ENCODE measurements around the gene NCAN.
"Not testable (repeated sequence)": the region's sequence is repeated elsewhere in the genome, so short reads cannot be mapped to it uniquely, and the experiment has no call there.

Gene NCAN

DNA sequence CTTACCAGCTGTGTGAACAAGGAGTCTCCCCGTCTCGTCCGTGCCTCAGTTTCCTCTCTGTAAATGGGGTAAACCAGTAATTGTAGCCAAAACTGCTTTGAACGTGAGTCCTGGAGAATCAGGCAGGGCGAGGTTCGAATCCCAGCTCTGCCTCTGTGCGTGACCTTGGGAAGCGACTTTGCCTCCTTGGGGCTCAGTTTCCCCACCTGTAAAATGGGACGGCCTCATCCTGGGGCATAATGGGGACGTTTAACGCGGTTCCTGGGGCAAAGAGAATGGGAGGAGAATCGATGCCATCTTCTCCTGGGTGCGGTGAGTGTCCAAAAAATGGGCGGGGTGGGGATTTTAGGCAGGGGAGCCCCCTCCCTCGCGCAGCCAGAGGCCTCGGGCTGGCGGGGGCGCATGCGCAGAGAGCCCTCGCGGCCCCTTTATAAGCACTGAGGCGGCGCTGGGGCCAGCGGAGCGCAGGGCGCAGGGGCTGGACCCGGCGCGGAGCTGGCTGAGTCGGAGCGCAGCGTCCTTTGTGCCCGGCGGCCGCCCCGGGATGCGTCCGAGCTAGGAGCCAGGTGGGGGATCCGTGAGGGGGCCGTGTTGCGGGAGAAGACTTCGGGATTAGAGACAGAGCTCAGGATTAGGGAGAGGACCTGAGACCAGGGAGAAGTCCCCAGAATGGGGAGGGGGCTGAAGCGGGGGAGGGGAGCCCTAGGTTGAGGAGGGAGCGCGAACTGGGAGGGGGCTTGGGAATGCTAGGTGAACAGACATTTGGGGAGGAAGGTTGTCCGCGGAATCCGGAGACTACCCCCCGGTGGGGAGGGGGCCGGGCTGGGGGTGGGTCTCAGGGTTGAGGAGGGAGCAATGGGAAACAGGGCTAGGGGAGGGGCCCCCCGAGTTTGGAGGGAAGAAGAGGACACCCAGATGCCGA is at the start of gene NCAN:
TSS of gene NCAN (plus strand) at position 460 of the 922 bp plus-strand sequence. CDS start 4,996 bp downstream, outside the sequence.
- no peak for DNase-seq
- no peak for ATAC-seq (replicated peaks)
- Mint-ChIP-seq H3K4me3 (no peak within 1 kb of the TSS), H3K27me3 (peaks cover 64 to 65% of the 10 kb centered on the region in 2 donors), H3K4me1 (peaks cover 24 to 27% of the 10 kb centered on the region in 2 donors), H3K9me3 (peaks cover 7 to 8% of the 10 kb centered on the region in 2 donors), H3K27ac (no peak within 1 kb of the TSS), H3K36me3 (peaks cover 0 to 4% of the 10 kb centered on the region in 2 donors)

DNA sequence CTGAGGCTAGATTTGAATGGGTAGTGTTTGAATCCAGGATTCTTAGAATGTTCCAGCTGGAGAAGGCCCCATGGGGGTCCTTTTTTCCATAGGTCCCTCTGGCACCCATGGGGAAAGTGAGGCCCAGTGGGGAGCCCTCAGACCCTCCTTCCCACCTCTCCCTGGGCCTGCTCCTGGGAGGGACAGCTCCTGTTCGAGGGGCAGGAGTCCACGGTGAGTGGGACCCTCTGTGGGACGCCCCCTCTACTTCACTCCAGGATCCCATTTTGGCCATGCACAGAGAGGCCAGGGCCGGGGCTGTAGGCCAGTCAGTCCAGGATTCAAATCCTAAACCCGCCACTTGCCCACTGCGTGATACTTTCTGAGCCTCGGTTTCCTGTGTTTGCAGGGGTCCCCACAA is 49.3 kb upstream of the NCAN start:
- Mint-ChIP-seq H3K27ac (no peak overlapping the region), H3K4me3 (no peak overlapping the region), H3K27me3 (no peaks in the 10 kb centered on the region), H3K9me3 (no peaks in the 10 kb centered on the region), H3K4me1 (peaks cover 13 to 33% of the 10 kb centered on the region in 2 donors), H3K36me3 (peaks cover 9 to 11% of the 10 kb centered on the region in 2 donors)
- ATAC-seq (replicated peaks) (no peak), DNase-seq (no peak)

DNA sequence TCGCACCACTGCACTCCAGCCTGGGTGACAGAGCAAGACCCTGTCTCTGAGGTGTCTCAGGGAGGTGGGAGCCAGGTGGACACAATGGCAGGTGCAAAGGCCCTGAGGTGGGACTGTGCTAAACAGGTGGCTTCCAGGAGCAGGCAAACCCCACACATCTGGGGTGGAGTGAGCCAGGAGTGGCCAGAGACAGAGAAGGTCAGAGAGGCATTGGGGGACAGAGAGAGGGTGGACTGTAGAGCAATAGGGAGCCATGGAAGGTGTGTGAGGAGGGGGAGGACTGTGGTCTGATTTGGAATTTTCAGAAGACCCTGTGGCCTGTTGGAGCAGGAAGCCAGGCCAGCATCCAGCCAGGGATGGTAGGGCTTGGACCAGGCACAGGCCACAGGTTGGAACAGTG is 46.4 kb upstream of the NCAN start:
- no peak overlapping the region for H3K27ac Mint-ChIP-seq
- peaks cover 0 to 8% of the 10 kb centered on the region in 2 donors for H3K27me3 Mint-ChIP-seq
- H3K36me3 Mint-ChIP-seq, result peaks cover 10 to 11% of the 10 kb centered on the region in 2 donors
- DNase-seq, result no peak
- H3K4me3 Mint-ChIP-seq, result no peak overlapping the region
- no peak for ATAC-seq (replicated peaks)
- H3K9me3 Mint-ChIP-seq, result no peaks in the 10 kb centered on the region
- peaks cover 16 to 27% of the 10 kb centered on the region in 2 donors for H3K4me1 Mint-ChIP-seq

DNA sequence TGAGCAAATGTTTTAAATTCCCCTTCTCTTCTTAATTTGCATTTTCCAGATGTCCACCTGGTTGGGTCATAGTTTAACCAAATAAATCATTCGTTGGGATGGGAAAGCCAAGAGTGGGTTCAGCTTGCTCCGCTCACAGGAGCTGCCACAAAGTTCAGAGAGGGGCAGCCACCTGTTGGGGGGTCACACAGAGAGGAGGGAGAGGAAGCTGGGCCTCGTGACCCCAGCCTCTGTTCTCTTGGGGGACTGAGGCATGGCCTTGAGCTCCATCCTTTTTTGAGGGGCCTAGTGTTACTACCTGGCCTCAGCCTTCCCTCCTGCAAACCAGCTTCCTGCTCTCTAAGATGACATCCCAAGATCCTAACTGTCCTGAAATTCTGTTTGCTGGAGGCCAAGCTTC is 44.1 kb upstream of the NCAN start:
- DNase-seq (no peak), ATAC-seq (replicated peaks) (no peak)
- H3K27me3 Mint-ChIP-seq, result peaks cover 0 to 8% of the 10 kb centered on the region in 2 donors
- peak overlapping the region in 1 of 2 donors; percentile 35 for H3K4me3 Mint-ChIP-seq
- peaks cover 22% of the 10 kb centered on the region in 2 donors for H3K4me1 Mint-ChIP-seq
- H3K9me3 Mint-ChIP-seq, result no peaks in the 10 kb centered on the region
- peaks cover 20 to 21% of the 10 kb centered on the region in 2 donors for H3K36me3 Mint-ChIP-seq
- H3K27ac Mint-ChIP-seq, result no peak overlapping the region

DNA sequence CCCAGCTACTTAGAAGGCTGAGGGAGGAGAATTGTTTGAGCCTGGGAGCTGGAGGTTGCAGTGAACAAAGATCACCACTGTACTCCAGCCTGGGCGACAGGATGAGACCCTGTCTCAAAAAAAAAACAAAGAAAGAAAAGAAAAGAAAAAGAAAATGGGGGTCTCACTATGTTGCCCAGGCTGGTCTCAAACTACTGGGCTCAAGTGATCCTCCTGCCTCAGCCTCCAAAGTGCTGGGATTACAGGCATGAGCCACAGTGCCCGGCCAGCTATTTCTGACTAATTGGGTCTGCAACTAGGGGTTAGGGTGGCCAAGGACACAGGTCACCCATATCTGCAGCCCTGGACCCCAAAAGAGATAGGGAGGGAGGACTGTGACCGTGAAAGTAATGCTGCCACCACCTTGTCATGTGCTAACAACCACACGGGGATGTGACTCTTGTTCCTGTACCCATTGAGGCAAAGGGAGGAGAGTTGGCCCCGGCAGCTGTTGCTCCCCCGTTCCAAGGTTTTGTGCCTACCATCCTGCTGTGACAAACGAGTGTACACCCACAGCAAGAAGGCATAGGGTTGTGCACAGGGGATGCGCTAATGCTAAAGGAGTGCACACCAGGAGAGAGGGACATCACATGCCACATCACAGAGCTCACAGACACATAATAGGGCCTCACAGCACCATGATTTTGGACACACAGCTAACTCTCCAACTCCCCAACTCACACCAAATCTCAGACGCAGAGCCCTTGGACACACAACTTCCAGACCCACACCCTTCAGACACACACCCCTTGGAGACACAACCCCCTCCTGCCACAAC is 42.3 kb upstream of the NCAN start:
- ATAC-seq (replicated peaks) (peak; percentile 19 to 27), DNase-seq (no peak)
- H3K9me3 Mint-ChIP-seq, result no peaks in the 10 kb centered on the region
- H3K36me3 Mint-ChIP-seq, result peaks cover 21 to 25% of the 10 kb centered on the region in 2 donors
- peak overlapping the region; percentile 67 for H3K27ac Mint-ChIP-seq
- peaks cover 22 to 24% of the 10 kb centered on the region in 2 donors for H3K4me1 Mint-ChIP-seq
- peak overlapping the region; percentile 80 for H3K4me3 Mint-ChIP-seq
- peaks cover 0 to 8% of the 10 kb centered on the region in 2 donors for H3K27me3 Mint-ChIP-seq

DNA sequence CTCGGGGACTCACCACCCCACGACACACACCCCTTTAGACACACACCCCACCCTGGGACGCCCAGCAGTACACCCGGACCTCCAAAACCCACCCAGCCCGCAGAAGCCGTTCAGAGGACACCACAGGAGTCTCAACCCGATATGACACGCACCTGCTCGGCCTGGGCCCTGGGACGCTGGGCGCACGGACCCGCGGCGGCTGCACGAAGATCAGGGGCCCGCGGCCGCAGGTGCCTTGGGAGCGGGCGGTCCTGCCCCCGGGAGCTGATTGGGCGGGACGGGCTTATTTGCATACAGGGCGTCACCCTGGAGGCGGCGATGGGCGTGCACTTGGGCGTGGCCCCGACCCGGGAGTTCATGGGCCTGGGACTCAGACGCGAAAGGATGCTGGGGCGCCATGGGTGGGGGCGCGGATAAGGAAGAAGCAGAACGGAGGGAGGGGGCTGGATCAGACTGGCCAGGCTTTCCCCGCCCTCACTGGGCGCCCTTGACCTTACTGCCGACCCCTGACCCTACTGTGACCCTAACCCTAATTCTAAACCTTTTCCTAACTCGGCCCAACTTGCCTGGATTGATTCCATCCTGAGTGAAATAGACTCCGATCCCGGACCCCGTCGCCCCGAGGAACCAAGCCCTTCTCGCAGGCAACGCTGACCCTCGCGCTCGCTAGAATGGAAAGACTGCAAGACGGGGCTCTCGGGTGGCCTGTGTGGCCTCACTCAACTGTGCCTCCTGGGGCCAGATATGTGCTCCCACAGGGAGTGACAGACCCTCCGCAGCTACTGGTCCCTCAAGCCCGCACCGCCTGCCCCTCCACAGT is 41.5 kb upstream of the NCAN start, which contains the start of gene MEF2B:
TSS of gene MEF2B (minus strand) at position 211 of the 820 bp plus-strand sequence. CDS start 19,528 bp downstream, outside the sequence.
- Mint-ChIP-seq H3K9me3 (no peaks in the 10 kb centered on the region), H3K36me3 (peaks cover 19 to 21% of the 10 kb centered on the region in 2 donors), H3K4me3 (peak within 1 kb of the TSS; percentile 80), H3K4me1 (peaks cover 26 to 29% of the 10 kb centered on the region in 2 donors), H3K27me3 (peaks cover 0 to 8% of the 10 kb centered on the region in 2 donors), H3K27ac (peak within 1 kb of the TSS; percentile 67)
- DNase-seq (peak; percentile 79), ATAC-seq (replicated peaks) (peak; percentile 94)

DNA sequence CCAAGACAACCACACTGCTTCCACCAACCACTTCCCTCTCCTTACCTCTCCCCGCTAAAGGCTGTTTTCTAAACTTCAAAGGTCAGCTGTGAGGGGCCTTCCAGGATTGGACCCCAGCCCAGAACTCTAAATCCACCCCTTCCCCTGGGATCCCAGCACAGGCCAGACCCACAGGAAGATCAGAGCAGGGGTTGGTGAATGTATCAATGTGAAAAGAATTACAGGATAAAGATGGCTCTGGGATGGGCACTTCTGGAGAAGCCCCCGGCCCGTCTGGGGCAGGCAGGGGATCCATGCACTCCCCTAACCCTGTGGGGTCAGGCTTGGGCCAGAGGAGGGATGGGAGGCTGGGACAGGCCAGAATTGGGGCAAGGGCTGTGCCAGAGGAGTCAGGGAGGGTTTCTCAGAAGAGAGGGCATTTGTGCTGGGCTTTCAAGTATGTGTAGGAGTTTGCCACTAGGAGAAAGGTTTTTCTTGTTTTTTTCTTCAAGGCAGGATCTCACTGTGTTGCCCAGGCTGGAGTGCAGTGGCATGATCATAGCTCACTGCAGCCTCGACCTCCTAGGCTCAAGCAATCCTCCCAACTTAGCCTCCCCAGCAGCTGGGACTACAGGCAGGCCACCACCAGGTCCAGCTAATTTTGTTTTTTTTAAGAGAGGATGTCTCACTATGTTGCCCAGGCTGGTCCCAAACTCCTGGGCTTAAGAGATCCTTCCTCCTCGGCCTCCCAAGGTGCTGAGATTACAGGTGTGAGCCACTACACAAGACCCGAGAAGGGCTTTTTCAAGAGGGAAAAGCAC is 40.7 kb upstream of the NCAN start:
- Mint-ChIP-seq H3K4me1 (peaks cover 26 to 29% of the 10 kb centered on the region in 2 donors), H3K36me3 (peaks cover 20 to 23% of the 10 kb centered on the region in 2 donors), H3K27me3 (peaks cover 0 to 8% of the 10 kb centered on the region in 2 donors), H3K27ac (peak overlapping the region; percentile 27), H3K9me3 (no peaks in the 10 kb centered on the region), H3K4me3 (peak overlapping the region; percentile 80)
- no peak for ATAC-seq (replicated peaks)
- no peak for DNase-seq

DNA sequence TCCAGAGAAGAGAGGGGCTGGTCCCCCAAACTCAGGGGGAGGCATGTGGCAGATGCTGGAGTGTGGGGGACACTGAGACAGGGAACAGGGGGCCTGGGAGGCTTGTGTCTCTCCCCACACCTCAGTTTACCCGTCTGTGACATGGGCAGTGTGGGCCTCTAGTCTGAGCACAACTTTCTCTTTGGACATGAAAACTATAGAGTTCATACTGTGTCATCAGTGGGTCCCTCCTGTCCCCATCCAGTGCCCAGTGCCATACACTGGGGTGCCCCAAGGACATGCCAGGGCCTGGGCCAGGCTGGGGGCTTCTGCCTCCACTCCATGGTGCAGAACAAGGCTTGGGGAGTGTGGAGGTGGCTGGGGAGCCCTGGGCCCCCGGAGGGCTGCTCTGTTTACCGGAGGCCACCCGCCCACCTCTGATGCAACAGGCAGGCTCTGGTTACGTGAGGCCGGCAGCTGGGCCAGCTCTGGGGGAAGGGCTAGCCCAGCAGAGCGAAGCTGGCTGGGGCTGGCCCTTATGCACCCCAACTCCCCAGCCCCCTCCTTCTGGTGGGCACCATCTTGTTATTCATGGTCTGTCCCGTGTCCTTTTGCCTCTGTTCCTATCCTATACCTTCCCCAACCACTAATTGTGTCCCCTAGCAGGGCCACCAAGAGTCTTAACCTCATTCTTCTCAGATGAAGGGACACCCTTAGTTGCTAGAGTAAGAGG is 39.8 kb upstream of the NCAN start:
- Mint-ChIP-seq H3K36me3 (peaks cover 27 to 29% of the 10 kb centered on the region in 2 donors), H3K27me3 (peaks cover 0 to 8% of the 10 kb centered on the region in 2 donors), H3K27ac (no peak overlapping the region), H3K4me1 (peaks cover 26 to 29% of the 10 kb centered on the region in 2 donors), H3K4me3 (no peak overlapping the region), H3K9me3 (no peaks in the 10 kb centered on the region)
- DNase-seq, result no peak
- ATAC-seq (replicated peaks), result no peak

DNA sequence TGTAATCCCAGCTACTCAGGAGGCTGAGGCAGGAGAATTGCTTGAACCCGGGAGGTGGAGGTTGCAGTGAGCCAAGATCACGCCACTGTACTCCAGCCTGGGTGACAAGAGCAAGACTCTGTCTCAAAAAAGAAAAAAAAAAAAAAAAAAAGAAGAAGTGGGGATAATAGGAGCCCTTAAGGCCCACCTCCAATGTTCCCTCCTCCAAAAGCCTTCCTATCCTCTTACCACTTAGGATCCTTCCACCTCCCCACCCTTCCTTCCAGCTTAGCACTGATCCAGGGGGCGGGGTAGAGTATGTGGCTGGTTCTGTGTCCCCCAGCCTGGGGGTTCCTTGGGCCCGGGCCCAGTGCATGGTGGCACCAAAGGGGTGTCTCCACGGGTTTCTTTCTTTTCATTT is 38.5 kb upstream of the NCAN start:
- H3K4me1 Mint-ChIP-seq, result peaks cover 26 to 29% of the 10 kb centered on the region in 2 donors
- not testable (repeated sequence) for H3K27me3 Mint-ChIP-seq; H3K27ac Mint-ChIP-seq; H3K9me3 Mint-ChIP-seq; ATAC-seq (replicated peaks); H3K4me3 Mint-ChIP-seq; DNase-seq
- peaks cover 34 to 39% of the 10 kb centered on the region in 2 donors for H3K36me3 Mint-ChIP-seq

DNA sequence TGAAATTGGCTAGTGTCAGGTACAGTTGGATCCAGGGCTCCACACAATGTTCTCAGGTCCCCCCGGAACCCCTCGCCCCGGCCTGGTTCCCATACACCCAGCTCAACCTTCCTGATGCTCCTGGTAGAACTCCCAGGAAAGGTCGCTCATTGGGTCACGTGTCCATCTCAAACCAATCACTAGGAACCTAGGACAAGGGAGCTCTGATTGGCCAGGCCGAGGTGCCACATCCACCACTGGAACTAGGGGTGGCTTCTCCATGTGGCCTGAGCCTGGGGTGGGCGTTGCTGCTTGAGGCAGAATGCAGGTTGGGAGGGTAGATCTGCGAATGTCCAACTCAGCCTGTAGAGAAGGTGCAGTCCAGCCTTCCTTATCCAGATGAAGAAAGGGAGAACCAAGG is 34.8 kb upstream of the NCAN start:
- DNase-seq (no peak), ATAC-seq (replicated peaks) (no peak)
- H3K36me3 Mint-ChIP-seq, result peaks cover 45 to 49% of the 10 kb centered on the region in 2 donors
- H3K9me3 Mint-ChIP-seq, result peaks cover 3 to 4% of the 10 kb centered on the region in 2 donors
- no peak overlapping the region for H3K4me3 Mint-ChIP-seq
- H3K4me1 Mint-ChIP-seq, result peaks cover 7 to 11% of the 10 kb centered on the region in 2 donors
- no peaks in the 10 kb centered on the region for H3K27me3 Mint-ChIP-seq
- H3K27ac Mint-ChIP-seq, result no peak overlapping the region

DNA sequence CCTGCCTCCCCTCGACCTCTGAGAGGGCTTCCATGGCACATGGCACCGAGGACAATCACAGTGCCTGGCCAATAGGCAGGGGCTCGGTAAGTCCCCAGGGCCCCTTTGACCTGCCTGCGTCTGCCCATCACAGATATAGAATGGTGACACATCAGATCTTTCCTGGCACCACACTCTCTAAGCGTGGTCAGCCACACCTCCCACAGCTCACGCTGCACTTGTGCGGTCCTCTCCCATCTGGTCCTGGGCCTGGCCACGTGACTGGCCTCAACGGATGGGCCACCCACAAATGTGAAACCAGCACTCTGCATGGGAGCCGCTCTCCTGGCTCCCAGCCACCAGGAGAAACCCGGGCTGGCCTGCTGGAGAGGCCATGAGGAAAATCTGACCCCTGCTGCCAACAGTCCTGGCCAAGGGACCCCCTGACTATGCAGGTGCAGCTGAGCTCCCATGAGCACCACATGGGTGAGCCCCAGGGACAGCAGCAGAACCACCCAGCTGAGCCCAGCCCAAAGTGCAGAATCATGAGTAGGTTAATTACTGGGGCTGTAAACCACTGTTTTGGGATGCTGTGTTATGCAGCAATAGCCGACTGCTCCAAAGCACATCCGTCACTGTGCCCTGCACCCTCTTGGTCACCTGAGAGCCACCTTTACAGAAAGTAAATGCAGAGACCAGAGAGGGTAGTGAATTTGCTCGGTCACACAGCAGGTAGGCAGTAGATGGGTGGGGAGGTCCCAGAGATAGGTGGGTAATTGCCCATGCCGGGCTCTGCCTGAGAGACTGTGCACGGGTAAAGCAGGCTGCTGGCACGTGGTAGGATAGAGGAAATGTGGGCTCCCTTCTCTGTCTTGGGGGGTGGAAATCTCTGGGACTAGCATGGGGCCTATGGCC is 32.0 kb upstream of the NCAN start:
- ATAC-seq (replicated peaks) (no peak), DNase-seq (no peak)
- no peak overlapping the region for H3K27ac Mint-ChIP-seq
- peaks cover 49 to 63% of the 10 kb centered on the region in 2 donors for H3K36me3 Mint-ChIP-seq
- peaks cover 3 to 4% of the 10 kb centered on the region in 2 donors for H3K9me3 Mint-ChIP-seq
- peaks cover 8 to 9% of the 10 kb centered on the region in 2 donors for H3K4me1 Mint-ChIP-seq
- H3K27me3 Mint-ChIP-seq, result no peaks in the 10 kb centered on the region
- H3K4me3 Mint-ChIP-seq, result no peak overlapping the region
